Parathyroid adenoma (tissue), 2 donors: ENCODE data around the gene PCSK5.
"Not testable (repeated sequence)": the region's sequence is repeated elsewhere in the genome, so short reads cannot be mapped to it uniquely, and the experiment has no call there.

Experiments
- H2AFZ ChIP-seq: fragments of 300-600 bp; sonication (generic); one replicate; pipeline ENCODE4 v1.7.0; 2017; ENCODE audit warnings: antibody characterized with exemption, mild to moderate bottlenecking
- H3K27ac ChIP-seq: fragments of 300-600 bp; sonication (generic); one replicate; pipeline ENCODE4 v1.7.0; 2017
- H3K27me3 ChIP-seq: fragments of 300-600 bp; sonication (generic); one replicate; pipeline ENCODE4 v1.7.0; 2017; ENCODE audit warnings: low read length; ENCODE audit not compliant: control insufficient read depth, insufficient read depth
- H3K36me3 ChIP-seq: fragments of 300-600 bp; sonication (generic); one replicate; pipeline ENCODE4 v1.7.0; 2017; ENCODE audit warnings: low read length; ENCODE audit not compliant: control insufficient read depth, insufficient read depth
- H3K4me1 ChIP-seq: fragments of 300-600 bp; sonication (generic); one replicate; pipeline ENCODE4 v1.7.0; 2017; ENCODE audit warnings: control low read depth
- H3K4me2 ChIP-seq: fragments of 300-600 bp; sonication (generic); one replicate; pipeline ENCODE4 v1.7.0; 2017; ENCODE audit warnings: low read length
- H3K4me3 ChIP-seq: fragments of 300-600 bp; sonication (generic); one replicate; pipeline ENCODE4 v1.7.0; 2017; ENCODE audit warnings: low read depth, low read length
- H3K79me2 ChIP-seq: fragments of 300-600 bp; sonication (generic); one replicate; pipeline ENCODE4 v1.7.0; 2017; ENCODE audit warnings: control low read depth
- H3K9ac ChIP-seq: fragments of 300-600 bp; sonication (generic); one replicate; pipeline ENCODE4 v1.7.0; 2017; ENCODE audit warnings: mild to moderate bottlenecking
- H3K9me3 ChIP-seq: fragments of 300-600 bp; sonication (generic); one replicate; pipeline ENCODE4 v1.7.0; 2017; ENCODE audit warnings: low read length; ENCODE audit not compliant: control insufficient read depth
- CTCF ChIP-seq: fragments of 300-600 bp; sonication (generic); IDR thresholded peaks from one replicate; pipeline ENCODE4 v1.7.0; 2017; ENCODE audit warnings: antibody characterized with exemption, mild to moderate bottlenecking
- donor health status: primary hyperparathyroidism.

Gene PCSK5

DNA sequence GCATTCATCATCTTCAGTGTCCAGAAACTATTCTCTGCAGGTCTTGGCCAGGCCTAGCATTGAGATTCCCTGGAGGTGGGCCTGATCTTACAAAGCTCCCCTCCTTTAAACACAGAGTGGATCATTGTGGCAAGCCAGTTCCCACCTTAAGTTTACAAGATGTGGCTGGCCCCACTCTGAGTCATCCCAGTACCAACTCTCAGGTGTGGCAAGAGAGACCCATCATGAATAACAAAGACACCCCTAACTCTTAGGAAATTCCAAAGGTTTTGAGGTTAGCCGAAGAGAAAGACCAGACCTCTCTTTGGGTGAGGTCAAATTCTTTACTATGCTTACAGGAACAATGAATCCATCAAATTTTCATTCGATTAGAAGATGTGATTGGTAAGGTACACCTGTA, 425.6 kb downstream of the PCSK5 start:
- Histone ChIP-seq H3K79me2 (no peaks in the 10 kb centered on the region), H3K4me3 (no peak overlapping the region), H3K9me3 (no peaks in the 10 kb centered on the region), H3K4me2 (no peak overlapping the region), H3K36me3 (no peaks in the 10 kb centered on the region), H3K4me1 (no peaks in the 10 kb centered on the region), H3K9ac (no peak overlapping the region), H3K27me3 (no peaks in the 10 kb centered on the region), H3K27ac (no peak overlapping the region), H2AFZ (no peak overlapping the region)
- TF ChIP-seq CTCF, result no peak

- not testable (repeated sequence) for H3K27me3 ChIP-seq, H3K9ac ChIP-seq, H3K36me3 ChIP-seq, H3K9me3 ChIP-seq, H3K4me3 ChIP-seq, H2AFZ ChIP-seq, H3K4me2 ChIP-seq, H3K4me1 ChIP-seq, H3K27ac ChIP-seq, H3K79me2 ChIP-seq
These were observed 429.0 kb downstream of the PCSK5 start for GRCh38 chr9:76319466-76319865.

DNA sequence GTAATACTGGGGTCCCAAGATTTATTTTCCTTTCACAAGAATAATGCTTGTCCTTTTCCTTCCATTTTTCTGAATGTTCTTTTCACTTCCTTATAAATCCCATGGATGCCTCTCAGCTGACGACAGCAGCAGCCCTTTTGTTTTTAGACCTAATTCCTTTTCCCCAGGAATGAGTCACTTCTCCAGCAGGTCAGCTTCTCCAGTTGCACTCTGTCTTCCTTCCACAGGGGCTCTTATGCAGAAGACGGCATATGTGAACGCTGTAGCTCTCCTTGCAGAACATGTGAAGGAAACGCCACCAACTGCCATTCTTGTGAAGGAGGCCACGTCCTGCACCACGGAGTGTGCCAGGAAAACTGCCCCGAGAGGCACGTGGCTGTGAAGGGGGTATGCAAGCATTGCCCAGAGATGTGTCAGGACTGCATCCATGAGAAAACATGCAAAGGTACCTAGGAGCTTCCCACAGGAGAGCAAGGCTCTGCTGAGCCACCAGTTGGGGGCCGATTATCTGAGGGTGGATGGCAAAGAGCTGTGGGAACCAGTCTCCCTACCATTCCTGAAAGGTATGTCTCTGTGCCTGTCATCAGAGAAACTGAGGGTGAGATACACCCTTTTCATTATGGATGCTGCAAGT, 430.8 kb downstream of the PCSK5 start:
- no peak overlapping the region for H3K9ac ChIP-seq
- H3K9me3 ChIP-seq, result no peaks in the 10 kb centered on the region
- H3K36me3 ChIP-seq, result no peaks in the 10 kb centered on the region
- H3K27me3 ChIP-seq, result no peaks in the 10 kb centered on the region
- no peak overlapping the region for H3K4me3 ChIP-seq
- no peak for TF ChIP-seq CTCF
- H3K27ac ChIP-seq, result no peak overlapping the region
- H3K79me2 ChIP-seq, result no peaks in the 10 kb centered on the region
- no peak overlapping the region for H3K4me2 ChIP-seq
- no peaks in the 10 kb centered on the region for H3K4me1 ChIP-seq
- no peak overlapping the region for H2AFZ ChIP-seq

GRCh38 chr9:76322810-76323209, 432.3 kb downstream of the PCSK5 start:
- Histone ChIP-seq H3K36me3 (no peaks in the 10 kb centered on the region), H3K4me3 (no peak overlapping the region), H3K9ac (no peak overlapping the region), H3K79me2 (no peaks in the 10 kb centered on the region), H3K4me2 (no peak overlapping the region), H3K27me3 (no peaks in the 10 kb centered on the region), H2AFZ (no peak overlapping the region), H3K9me3 (no peaks in the 10 kb centered on the region), H3K27ac (no peak overlapping the region), H3K4me1 (no peaks in the 10 kb centered on the region)
- no peak for TF ChIP-seq CTCF

DNA sequence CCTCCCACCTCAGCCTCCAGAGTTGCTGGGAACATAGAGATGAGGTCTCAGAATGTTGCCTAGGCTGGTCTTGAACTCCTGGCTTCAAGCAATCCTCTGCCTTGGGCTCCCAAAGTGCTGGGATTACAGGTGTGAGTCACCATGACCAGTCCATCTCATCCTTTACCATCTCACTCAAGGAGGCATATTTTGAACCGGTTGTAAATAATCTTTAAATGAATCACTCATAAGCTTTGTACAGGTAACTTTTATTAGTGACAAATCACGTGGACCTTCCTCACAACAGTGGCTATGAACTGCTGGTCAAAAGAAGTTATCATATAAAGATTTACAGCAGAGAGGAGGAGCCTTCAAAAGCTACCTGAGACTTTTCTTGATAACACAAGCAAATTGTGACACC, 433.0 kb downstream of the PCSK5 start:
- H3K9ac ChIP-seq, result no peak overlapping the region
- H3K27me3 ChIP-seq, result no peaks in the 10 kb centered on the region
- H3K4me2 ChIP-seq, result no peak overlapping the region
- no peak overlapping the region for H2AFZ ChIP-seq
- no peak overlapping the region for H3K4me3 ChIP-seq
- H3K36me3 ChIP-seq, result no peaks in the 10 kb centered on the region
- TF ChIP-seq CTCF, result no peak
- no peaks in the 10 kb centered on the region for H3K79me2 ChIP-seq
- no peaks in the 10 kb centered on the region for H3K4me1 ChIP-seq
- H3K27ac ChIP-seq, result no peak overlapping the region
- H3K9me3 ChIP-seq, result no peaks in the 10 kb centered on the region

- not testable (repeated sequence) for H3K27ac ChIP-seq, H3K27me3 ChIP-seq, H3K4me2 ChIP-seq, H3K4me1 ChIP-seq, H2AFZ ChIP-seq, H3K4me3 ChIP-seq, H3K9ac ChIP-seq, H3K36me3 ChIP-seq, H3K9me3 ChIP-seq, H3K79me2 ChIP-seq
These were observed 433.6 kb downstream of the PCSK5 start for GRCh38 chr9:76324030-76324429.
